Kidney epithelial cell (primary cell): ENCODE results near the gene ZBTB12. TPM values are rescaled to one million over a fixed set of nuclear protein-coding genes. Genes with fewer than 3 reads are reported as not detected.
"Not testable (repeated sequence)": the region's sequence is repeated elsewhere in the genome, so short reads cannot be mapped to it uniquely, and the experiment has no call there.

Experiments
- DNase-seq: peaks from one replicate; pipeline ENCODE4 v3.0.0-alpha.2; 2010; ENCODE audit warnings: low read depth
- H3K27me3 ChIP-seq: 2 replicates; pipeline ENCODE4 v1.6.0; 2011; ENCODE audit warnings: low read length; ENCODE audit not compliant: control insufficient read depth, insufficient read depth
- H3K36me3 ChIP-seq: 2 replicates; pipeline ENCODE4 v1.5.1; 2011; ENCODE audit warnings: low read length; ENCODE audit not compliant: control insufficient read depth, insufficient read depth
- H3K4me3 ChIP-seq: 2 replicates; pipeline ENCODE4 v1.5.1; 2011; ENCODE audit warnings: low read depth, mild to moderate bottlenecking, control low read depth, low read length
- CTCF ChIP-seq: IDR thresholded peaks from 2 replicates; pipeline ENCODE4 v1.5.1; 2011; ENCODE audit warnings: mild to moderate bottlenecking, moderate library complexity, low read length, control low read depth, inconsistent platforms; ENCODE audit not compliant: insufficient read depth, poor library complexity, severe bottlenecking
- total RNA-seq: library from RNA; depleted of rRNA; stranded (reverse); fragments of >200 nt; gene quantifications from 2 replicates; pipeline ENCODE4 v1.2.3, GENCODE V29; 2015

The ZBTB12 gene
- total RNA-seq, 1 donor from 2014 or later = 3.0 TPM

- no peak for TF ChIP-seq CTCF
- Histone ChIP-seq H3K36me3 (no peaks in the 10 kb centered on the region), H3K27me3 (peaks cover 11% of the 10 kb centered on the region), H3K4me3 (no peak overlapping the region)
- peak; percentile 12 for DNase-seq
Measured at GRCh38 chr6:31940256-31940664, 38.4 kb upstream of the ZBTB12 start.

- Histone ChIP-seq H3K27me3 (peaks cover 2% of the 10 kb centered on the region), H3K4me3 (no peak overlapping the region), H3K36me3 (no peaks in the 10 kb centered on the region)
- TF ChIP-seq CTCF = no peak
- no peak for DNase-seq
Measured at GRCh38 chr6:31935823-31936222, 33.9 kb upstream of the ZBTB12 start.

GRCh38 chr6:31935021-31935420 lies 33.1 kb upstream of the ZBTB12 start:
- Histone ChIP-seq H3K36me3 (no peaks in the 10 kb centered on the region), H3K27me3 (peaks cover 2% of the 10 kb centered on the region), H3K4me3 (no peak overlapping the region)
- DNase-seq = no peak
- TF ChIP-seq CTCF = no peak

- TF ChIP-seq CTCF = no peak
- no peaks in the 10 kb centered on the region for H3K36me3 ChIP-seq
- H3K4me3 ChIP-seq = no peak overlapping the region
- DNase-seq = no peak
- H3K27me3 ChIP-seq = peaks cover 2% of the 10 kb centered on the region
Measured at GRCh38 chr6:31933537-31933936, 31.7 kb upstream of the ZBTB12 start.

GRCh38 chr6:31932137-31932536 lies 30.3 kb upstream of the ZBTB12 start:
- H3K27me3 ChIP-seq, DNase-seq: not testable (repeated sequence)

GRCh38 chr6:31930962-31931361 lies 29.1 kb upstream of the ZBTB12 start:
- no peak overlapping the region for H3K4me3 ChIP-seq
- H3K36me3 ChIP-seq = no peaks in the 10 kb centered on the region
- DNase-seq = no peak
- TF ChIP-seq CTCF = no peak
- H3K27me3 ChIP-seq = peaks cover 7% of the 10 kb centered on the region

More at GRCh38 chr6:31932137-31932536, 30.3 kb upstream of the ZBTB12 start:
- not testable (repeated sequence) for H3K36me3 ChIP-seq, H3K4me3 ChIP-seq
